Measurements from ENCODE around the gene ZNF189.
A peak's percentile ranks its signal among the peaks of the same experiment; 100 is the strongest.

Gene ZNF189

GRCh38 chr9:101398068-101398929 is at the start of gene ZNF189, which contains the start of gene MRPL50:
Gene ZNF189 (plus strand): TSS chr9:101398851. CDS start chr9:101399157, 306 bp downstream.
Gene MRPL50 (minus strand): TSS chr9:101398618. CDS start chr9:101398592, 26 bp downstream.
- peak; percentile 88 to 97 (median 93) for DNase-seq (ENCODE audit: low read depth in 3 of 3)

GRCh38 chr9:101350285-101350684 is 48.4 kb upstream of the ZNF189 start:
- no peak for DNase-seq (ENCODE audit: low read depth in 3 of 3)

- no peak for DNase-seq (ENCODE audit: low read depth in 3 of 3)
Measured at GRCh38 chr9:101352892-101353463, 45.7 kb upstream of the ZNF189 start.

GRCh38 chr9:101353683-101354082 is 45.0 kb upstream of the ZNF189 start:
- DNase-seq (ENCODE audit: low read depth in 3 of 3): no peak

GRCh38 chr9:101354143-101354764 is 44.4 kb upstream of the ZNF189 start:
- DNase-seq (ENCODE audit: low read depth in 3 of 3): no peak

- no peak for DNase-seq (ENCODE audit: low read depth in 3 of 3)
Measured at GRCh38 chr9:101354765-101355708, 43.6 kb upstream of the ZNF189 start.

GRCh38 chr9:101356619-101357018 is 42.0 kb upstream of the ZNF189 start:
- no peak for DNase-seq (ENCODE audit: low read depth in 3 of 3)

GRCh38 chr9:101359679-101360078 is 39.0 kb upstream of the ZNF189 start:
- no peak for DNase-seq (ENCODE audit: low read depth in 3 of 3)

- no peak for DNase-seq (ENCODE audit: low read depth in 3 of 3)
Measured at GRCh38 chr9:101360647-101361046, 38.0 kb upstream of the ZNF189 start.

GRCh38 chr9:101362450-101362849 is 36.2 kb upstream of the ZNF189 start:
- no peak for DNase-seq (ENCODE audit: low read depth in 3 of 3)

GRCh38 chr9:101365181-101365580 is 33.5 kb upstream of the ZNF189 start:
- no peak for DNase-seq (ENCODE audit: low read depth in 3 of 3)

GRCh38 chr9:101366038-101366756 is 32.5 kb upstream of the ZNF189 start:
- no peak for DNase-seq (ENCODE audit: low read depth in 3 of 3)

GRCh38 chr9:101367323-101367722 is 31.3 kb upstream of the ZNF189 start:
- DNase-seq (ENCODE audit: low read depth in 3 of 3): no peak

- DNase-seq (ENCODE audit: low read depth in 3 of 3): no peak
Measured at GRCh38 chr9:101369286-101369685, 29.4 kb upstream of the ZNF189 start.

- DNase-seq (ENCODE audit: low read depth in 3 of 3): no peak
Measured at GRCh38 chr9:101369884-101370531, 28.6 kb upstream of the ZNF189 start.

- DNase-seq (ENCODE audit: low read depth in 3 of 3): no peak
Measured at GRCh38 chr9:101371813-101372212, 26.8 kb upstream of the ZNF189 start.

GRCh38 chr9:101372327-101373118 is 26.1 kb upstream of the ZNF189 start:
- no peak for DNase-seq (ENCODE audit: low read depth in 3 of 3)

- no peak for DNase-seq (ENCODE audit: low read depth in 3 of 3)
Measured at GRCh38 chr9:101375546-101375945, 23.1 kb upstream of the ZNF189 start.

- no peak for DNase-seq (ENCODE audit: low read depth in 3 of 3)
Measured at GRCh38 chr9:101376111-101376848, 22.4 kb upstream of the ZNF189 start.
